Keratinocyte (primary cell): ENCODE measurements around the gene OPRL1. TPM values are rescaled to one million over a fixed set of nuclear protein-coding genes. Genes with fewer than 3 reads are reported as not detected.
"Not testable (repeated sequence)": the region's sequence is repeated elsewhere in the genome, so short reads cannot be mapped to it uniquely, and the experiment has no call there.

Experiments used
- DNase-seq: peaks from one replicate; pipeline ENCODE4 v3.0.0-alpha.2; 2011; ENCODE audit warnings: low read depth, missing footprints, low spot score
- FAIRE-seq: peaks from 2 replicates; lab custom pipeline; 2011; peaks lifted over from hg19 to GRCh38; lab: Jason Lieb, UNC
- H2AFZ ChIP-seq: 2 replicates; pipeline ENCODE4 v1.6.0; 2012; ENCODE audit warnings: low read length, control low read depth, inconsistent platforms; ENCODE audit not compliant: control insufficient read depth
- H3K27ac ChIP-seq: 2 replicates; pipeline ENCODE4 v1.5.1; 2011; ENCODE audit warnings: low read length; ENCODE audit not compliant: control insufficient read depth, insufficient read depth
- H3K27me3 ChIP-seq: 3 replicates; pipeline ENCODE4 v1.6.0; 2011; ENCODE audit warnings: low read length; ENCODE audit not compliant: control insufficient read depth, insufficient read depth; ENCODE audit errors: extremely low read depth
- H3K36me3 ChIP-seq, 2 experiments: 2 replicates in 1 of 2; 3 replicates in 1 of 2; pipeline ENCODE4 v1.5.1; 2011; ENCODE audit warnings: low read length in 2 of 2, mild to moderate bottlenecking in 1 of 2; ENCODE audit not compliant: control insufficient read depth in 2 of 2, insufficient read depth in 2 of 2; ENCODE audit errors: extremely low read depth in 1 of 2
- H3K4me1 ChIP-seq: 3 replicates; pipeline ENCODE4 v1.5.1; 2011; ENCODE audit warnings: low read length; ENCODE audit not compliant: control insufficient read depth, insufficient read depth; ENCODE audit errors: extremely low read depth
- H3K4me2 ChIP-seq: 3 replicates; pipeline ENCODE4 v1.6.0; 2011; ENCODE audit warnings: low read depth, low read length; ENCODE audit not compliant: control insufficient read depth, insufficient read depth; ENCODE audit errors: extremely low read depth
- H3K4me3 ChIP-seq, 3 experiments: fragments of 200-600 bp in 1 of 3; sonication (generic) in 1 of 3; 2 replicates in 2 of 3; 3 replicates in 1 of 3; pipeline ENCODE4 v1.5.1; 2011 to 2016; ENCODE audit warnings: low read length in 3 of 3, mild to moderate bottlenecking in 3 of 3, control low read depth in 2 of 3, inconsistent platforms in 1 of 3, low read depth in 1 of 3, mixed read lengths in 1 of 3, mixed run types in 1 of 3, moderate library complexity in 1 of 3; ENCODE audit not compliant: control insufficient read depth in 2 of 3, insufficient read depth in 2 of 3; ENCODE audit errors: extremely low read depth in 1 of 3
- H3K79me2 ChIP-seq: 2 replicates; pipeline ENCODE4 v1.6.0; 2012; ENCODE audit warnings: low read length; ENCODE audit not compliant: control insufficient read depth, insufficient read depth
- H3K9ac ChIP-seq: 3 replicates; pipeline ENCODE4 v1.6.0; 2011; ENCODE audit warnings: low read length; ENCODE audit not compliant: control insufficient read depth, insufficient read depth; ENCODE audit errors: extremely low read depth
- H3K9me1 ChIP-seq: 3 replicates; pipeline ENCODE4 v1.6.0; 2011; ENCODE audit warnings: low read length; ENCODE audit not compliant: control insufficient read depth, insufficient read depth; ENCODE audit errors: extremely low read depth
- H3K9me3 ChIP-seq: 2 replicates; pipeline ENCODE4 v1.5.1; 2012; ENCODE audit warnings: low read depth, low read length; ENCODE audit not compliant: control insufficient read depth
- H4K20me1 ChIP-seq: 3 replicates; pipeline ENCODE4 v1.6.0; 2011; ENCODE audit warnings: low read length; ENCODE audit not compliant: control insufficient read depth, insufficient read depth; ENCODE audit errors: extremely low read depth
- CTCF ChIP-seq, 3 experiments: IDR thresholded peaks in 1 of 3; conservative IDR thresholded peaks in 1 of 3; optimal IDR thresholded peaks in 1 of 3; 2 replicates in 2 of 3; 3 replicates in 1 of 3; pipeline versions ENCODE3 to v1.5.1; 2011; ENCODE audit warnings: low read length in 3 of 3, mild to moderate bottlenecking in 3 of 3, moderate library complexity in 2 of 3, control low read depth in 1 of 3, inconsistent platforms in 1 of 3; ENCODE audit not compliant: insufficient read depth in 2 of 3; ENCODE audit errors: extremely low read depth in 1 of 3
- EZH2 ChIP-seq: IDR thresholded peaks from one replicate; pipeline ENCODE4 v1.6.1; 2012; ENCODE audit warnings: inconsistent platforms, mild to moderate bottlenecking, low read length, moderate library complexity
- dilution Hi-C: fragments of 300-500 bp; cut with MboI; formaldehyde crosslinking; loops from one replicate; pipeline ENCODE4 v1.7.0; 2020; ENCODE audit warnings: low sequenced_read_pairs; ENCODE audit not compliant: extremely low pct_ligation_motif_present
- polyA plus RNA-seq, 5 experiments: library from polyadenylated mRNA; depleted of rRNA in 3 of 5; stranded (reverse) in 3 of 5; stranded (forward) in 1 of 5; unstranded in 1 of 5; fragments of >200 nt; gene quantifications; 1 replicate in 1 of 5; 2 replicates in 3 of 5; 3 replicates in 1 of 5; pipeline versions ENCODE4 v1.2.1 to v1.2.3, GENCODE V29; 2011 to 2012; ENCODE audit warnings: missing spikeins in 2 of 5, low read depth in 1 of 5, low replicate concordance in 1 of 5

The OPRL1 gene
- polyA plus RNA-seq, 1 donor (not counting 4 experiments of a cell fraction or from before 2014, with no cell fraction given): 0.25 TPM

DNA sequence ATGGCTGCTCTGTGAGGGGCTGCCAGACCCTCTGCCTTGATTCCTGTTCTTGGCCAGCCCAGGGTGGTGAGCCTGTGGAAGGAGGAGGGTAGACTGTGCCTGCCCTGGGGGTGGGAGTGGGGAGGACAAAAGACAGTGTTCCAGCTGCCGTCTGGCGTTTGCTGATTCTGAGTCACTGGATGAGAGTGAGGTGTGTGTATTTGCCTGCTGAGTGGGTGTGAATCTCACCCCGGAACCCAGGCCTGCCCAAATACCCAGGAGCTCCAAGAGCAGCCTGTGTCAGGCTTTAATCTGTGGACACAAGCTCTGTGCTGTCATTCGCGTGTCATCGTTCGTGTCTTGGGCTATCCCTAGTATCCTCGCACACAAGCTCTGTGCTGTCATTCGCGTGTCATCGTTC is 6.9 kb downstream of the OPRL1 start:
- dilution Hi-C loops: no loop called here
- H3K27me3 ChIP-seq: peaks cover 40% of the 10 kb centered on the region
- no peak overlapping the region for H3K27ac ChIP-seq
- H3K4me3 ChIP-seq: no peak overlapping the region
- H3K9me1 ChIP-seq: no peaks in the 10 kb centered on the region
- no peak overlapping the region for H3K4me2 ChIP-seq
- peaks cover 6% of the 10 kb centered on the region for H3K4me1 ChIP-seq
- no peaks in the 10 kb centered on the region for H3K79me2 ChIP-seq
- H4K20me1 ChIP-seq: peaks cover 2% of the 10 kb centered on the region
- no peak for DNase-seq
- H3K9ac ChIP-seq: no peak overlapping the region
- no peaks in the 10 kb centered on the region for H3K36me3 ChIP-seq
- H2AFZ ChIP-seq: no peak overlapping the region
- no peak for FAIRE-seq
- no peak for TF ChIP-seq CTCF (optimal IDR thresholded peaks at IDR 0.05 in 1 of 3, IDR thresholded peaks at IDR 0.05 in 1 of 3, conservative IDR thresholded peaks at IDR 0.05 in 1 of 3; ENCODE audit: extremely low read depth in 1 of 3, insufficient read depth in 2 of 3, low read length in 3 of 3)
- TF ChIP-seq EZH2: no peak
- no peaks in the 10 kb centered on the region for H3K9me3 ChIP-seq

GRCh38 chr20:64087226-64087825 is 7.4 kb downstream of the OPRL1 start:
- H3K4me1 ChIP-seq, FAIRE-seq, H3K9me3 ChIP-seq, H3K9ac ChIP-seq, H2AFZ ChIP-seq, H3K79me2 ChIP-seq, H3K4me3 ChIP-seq, H4K20me1 ChIP-seq, dilution Hi-C loops, H3K9me1 ChIP-seq, H3K4me2 ChIP-seq, H3K36me3 ChIP-seq, H3K27ac ChIP-seq, DNase-seq: not testable (repeated sequence)
- peaks cover 36% of the 10 kb centered on the region for H3K27me3 ChIP-seq

GRCh38 chr20:64088586-64088985 is 8.7 kb downstream of the OPRL1 start:
- H3K9ac ChIP-seq, H2AFZ ChIP-seq, H3K9me1 ChIP-seq, dilution Hi-C loops, H3K9me3 ChIP-seq, H3K4me2 ChIP-seq, H3K4me1 ChIP-seq, DNase-seq, H4K20me1 ChIP-seq, H3K4me3 ChIP-seq, H3K27ac ChIP-seq, H3K36me3 ChIP-seq, H3K79me2 ChIP-seq: not testable (repeated sequence)
- FAIRE-seq: peak; percentile 74
- peaks cover 35% of the 10 kb centered on the region for H3K27me3 ChIP-seq
